Ovary (tissue), 9 donors: ENCODE results near the gene IP6K3. TPM values are rescaled to one million over a fixed set of nuclear protein-coding genes. Genes with fewer than 3 reads are reported as not detected.

Experiments
- DNase-seq, 5 donors: peaks; one replicate each; pipeline ENCODE4 v3.0.0-alpha.2; 2019 to 2020
- H3K27ac ChIP-seq, 2 donors: fragments of 200-600 bp; one replicate each; pipeline versions ENCODE4 v1.5.1 to v1.8.0; 2019 to 2022
- H3K27me3 ChIP-seq: fragments of 200-600 bp; one replicate; pipeline ENCODE4 v1.8.0; 2022
- H3K36me3 ChIP-seq: fragments of 200-600 bp; sonication (generic); one replicate; pipeline ENCODE4 v1.5.1; 2019
- H3K4me1 ChIP-seq: one replicate; pipeline ENCODE4 v1.8.1; 2013; ENCODE audit warnings: mild to moderate bottlenecking, moderate library complexity; ENCODE audit not compliant: insufficient read depth
- H3K4me3 ChIP-seq: fragments of 200-600 bp; sonication (generic); one replicate; pipeline ENCODE4 v1.5.1; 2017
- H3K9me3 ChIP-seq, 2 donors: fragments of 200-600 bp in 1 of 2; sonication (generic) in 1 of 2; one replicate each; pipeline versions ENCODE4 v1.5.1 to v1.8.1; 2013 to 2019; ENCODE audit warnings: mild to moderate bottlenecking in 1 of 2, moderate library complexity in 1 of 2
- EP300 ChIP-seq: sonication (generic); formaldehyde crosslinking; IDR thresholded peaks from one replicate; pipeline ENCODE4 v1.6.1; 2017; ENCODE audit warnings: antibody characterized with exemption
- POLR2A ChIP-seq: fragments of 450-650 bp; IDR thresholded peaks from one replicate; pipeline ENCODE4 v1.6.1; 2017; ENCODE audit warnings: antibody characterized with exemption, mild to moderate bottlenecking, moderate library complexity
- WGBS, 3 donors: extraction: QIAGEN DNeasy Blood & Tissue Kit in 1 of 3; methylation state at CpG; one replicate each; pipeline versions ENCODE4 v1.1.5 to v1.1.7; 2013 to 2017; 5-methylcytosine and 5-hydroxymethylcytosine counted together
- intact Hi-C, 4 donors: fragments of 100-400 bp; cut with DNase I; formaldehyde crosslinking; loops; one replicate each; pipeline versions ENCODE4 v1.11.0 to v1.15.1; 2022 to 2023
- polyA plus RNA-seq, 2 donors: library from polyadenylated mRNA; stranded (reverse); fragments of 200-250 nt in 1 of 2; fragments of 350-450 nt in 1 of 2; fragmentation: Illumina TruSeq in 1 of 2; extraction: RNeasy Lipid Tissue Mini Kit (QIAGEN cat#74804) in 1 of 2; gene quantifications; one replicate each; pipeline ENCODE4 v1.2.3, GENCODE V29; 2013 to 2014
- total RNA-seq, 7 donors: library from RNA; depleted of rRNA in 2 of 7; stranded (reverse); fragments of >200 nt in 2 of 7; fragmentation: NEBNext Ultra II Directional in 3 of 7; extraction: Animal tissue kit (Norgen Biotek cat#: 25700) in 3 of 7; gene quantifications; one replicate each; pipeline versions ENCODE4 v1.1.0 to v1.2.4, GENCODE V29; 2016 to 2023
- TF ChIP-seq, protein P1 (sequence below), 3 donors: fragments of 450-650 bp in 2 of 3; fragments of 200-600 bp in 1 of 3; IDR thresholded peaks; one replicate each; pipeline versions ENCODE4 v1.5.1 to v1.8.0; 2016 to 2022; ENCODE audit warnings: antibody characterized with exemption in 3 of 3, mild to moderate bottlenecking in 1 of 3
- donor health status: DM: no; HTN: no; CAD: no; lungs with moderate emphysema.
- donor health status: DM: no; HTN: no; CAD: no.
- donor health status: Bipolar disorder and iron deficiency.
- donor health status: DM: yes; HTN: yes; CAD: no.
- donor health status: DM: no; HTN: no; CAD: no.
- donor health status: DM: yes; HTN: yes; CAD: no.

The IP6K3 gene
- total and polyA plus RNA-seq, 9 donors: 0.11 to 1.1 (median 0.30) TPM; not detected in 2

GRCh38 chr6:33733709-33734007 is 13.0 kb downstream of the IP6K3 start:
- no peaks in the 10 kb centered on the region for H3K27me3 ChIP-seq
- TF ChIP-seq, protein P1, sequence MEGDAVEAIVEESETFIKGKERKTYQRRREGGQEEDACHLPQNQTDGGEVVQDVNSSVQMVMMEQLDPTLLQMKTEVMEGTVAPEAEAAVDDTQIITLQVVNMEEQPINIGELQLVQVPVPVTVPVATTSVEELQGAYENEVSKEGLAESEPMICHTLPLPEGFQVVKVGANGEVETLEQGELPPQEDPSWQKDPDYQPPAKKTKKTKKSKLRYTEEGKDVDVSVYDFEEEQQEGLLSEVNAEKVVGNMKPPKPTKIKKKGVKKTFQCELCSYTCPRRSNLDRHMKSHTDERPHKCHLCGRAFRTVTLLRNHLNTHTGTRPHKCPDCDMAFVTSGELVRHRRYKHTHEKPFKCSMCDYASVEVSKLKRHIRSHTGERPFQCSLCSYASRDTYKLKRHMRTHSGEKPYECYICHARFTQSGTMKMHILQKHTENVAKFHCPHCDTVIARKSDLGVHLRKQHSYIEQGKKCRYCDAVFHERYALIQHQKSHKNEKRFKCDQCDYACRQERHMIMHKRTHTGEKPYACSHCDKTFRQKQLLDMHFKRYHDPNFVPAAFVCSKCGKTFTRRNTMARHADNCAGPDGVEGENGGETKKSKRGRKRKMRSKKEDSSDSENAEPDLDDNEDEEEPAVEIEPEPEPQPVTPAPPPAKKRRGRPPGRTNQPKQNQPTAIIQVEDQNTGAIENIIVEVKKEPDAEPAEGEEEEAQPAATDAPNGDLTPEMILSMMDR (IDR thresholded peaks at IDR 0.05): no peak
- TF ChIP-seq EP300 (no peak), POLR2A (no peak)
- no peak overlapping the region for H3K27ac ChIP-seq
- H3K9me3 ChIP-seq: no peaks in the 10 kb centered on the region
- DNase-seq: no peak
- no peak overlapping the region for H3K4me3 ChIP-seq
- H3K36me3 ChIP-seq: no peaks in the 10 kb centered on the region
- H3K4me1 ChIP-seq: no peaks in the 10 kb centered on the region
- WGBS, 3 donors: 89 to 98% (median 94%) methylated on average over 7 to 8 of the region's 8 CpGs
- intact Hi-C loops: no loop called here

DNA sequence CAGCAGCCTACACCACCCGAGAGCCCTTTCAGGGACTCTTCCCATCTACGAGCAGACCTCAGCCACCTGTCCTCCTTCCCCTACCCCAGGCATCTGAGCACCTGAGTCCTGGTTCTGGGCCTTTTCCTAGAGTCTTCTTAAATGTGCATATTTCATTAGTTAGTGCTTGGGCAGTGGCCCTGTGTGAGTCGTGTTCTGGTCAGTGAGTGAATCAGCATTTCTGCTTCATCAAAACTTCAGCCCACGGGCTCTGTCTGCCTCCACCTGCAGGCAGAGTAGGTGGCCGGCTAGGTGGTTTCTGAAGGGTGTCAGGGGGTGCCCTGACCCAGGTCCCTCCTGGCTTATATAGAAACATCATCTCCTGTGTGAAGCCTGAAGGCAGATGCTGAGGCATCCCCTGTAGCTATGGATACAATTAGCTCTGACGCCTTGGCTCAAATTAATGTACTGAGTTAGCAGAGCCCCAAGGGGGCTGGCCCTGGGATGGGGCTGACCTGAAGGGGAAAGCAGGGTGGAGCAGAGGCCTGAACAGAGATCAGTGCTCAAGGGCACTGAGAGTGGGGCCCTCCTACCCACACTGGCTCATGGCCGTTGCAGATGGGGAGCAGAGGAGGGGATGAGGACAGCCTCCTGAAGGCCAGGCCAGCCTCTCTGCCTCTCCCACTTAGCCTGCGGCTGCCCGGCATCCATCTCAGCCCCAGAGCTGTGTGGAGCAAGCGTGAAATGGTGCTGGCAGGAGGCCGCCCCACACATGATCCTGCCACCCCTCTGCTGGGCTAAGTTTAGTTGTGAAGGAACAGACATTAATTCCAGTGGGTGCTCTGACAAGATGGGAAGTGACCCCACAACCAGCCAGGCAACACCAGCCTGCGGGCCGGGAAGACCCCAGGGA is 13.6 kb downstream of the IP6K3 start:
- TF ChIP-seq POLR2A (no peak), EP300 (no peak)
- TF ChIP-seq, protein P1 (IDR thresholded peaks at IDR 0.05): no peak
- Histone ChIP-seq H3K4me1 (no peaks in the 10 kb centered on the region), H3K27ac (no peak overlapping the region), H3K4me3 (no peak overlapping the region), H3K27me3 (no peaks in the 10 kb centered on the region), H3K36me3 (no peaks in the 10 kb centered on the region), H3K9me3 (no peaks in the 10 kb centered on the region)
- intact Hi-C loops: no loop called here
- WGBS, 3 donors: 84 to 86% (median 85%) methylated on average over 13 of the region's 13 CpGs
- no peak for DNase-seq

DNA sequence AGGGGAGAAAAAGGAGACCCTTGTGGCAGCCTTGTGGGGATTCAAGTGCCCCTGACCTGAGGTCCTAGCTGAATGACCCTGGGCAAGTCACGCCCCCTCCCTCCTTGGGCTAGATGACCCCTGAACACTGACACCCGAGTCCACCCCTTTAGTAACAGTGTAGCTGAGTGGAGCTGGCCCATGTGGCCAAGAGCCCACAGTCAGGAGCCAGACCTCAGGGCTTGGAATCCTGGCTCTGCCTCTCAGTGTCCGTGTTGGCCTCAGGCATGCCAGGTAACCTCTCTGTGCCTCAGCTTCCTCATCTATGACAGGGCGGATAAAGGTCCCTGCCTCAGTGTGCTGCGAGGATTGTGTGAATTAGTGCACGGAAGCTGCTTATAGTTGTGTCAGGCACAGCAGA is 14.3 kb downstream of the IP6K3 start:
- no peak overlapping the region for H3K27ac ChIP-seq
- H3K9me3 ChIP-seq: no peaks in the 10 kb centered on the region
- TF ChIP-seq POLR2A (no peak), EP300 (no peak)
- TF ChIP-seq, protein P1 (IDR thresholded peaks at IDR 0.05): no peak
- intact Hi-C loops: no loop called here
- 82 to 93% (median 84%) methylated on average over 5 to 6 of the region's 6 CpGs for WGBS, 3 donors
- no peaks in the 10 kb centered on the region for H3K36me3 ChIP-seq
- H3K4me1 ChIP-seq: no peaks in the 10 kb centered on the region
- no peak for DNase-seq
- no peak overlapping the region for H3K4me3 ChIP-seq
- no peaks in the 10 kb centered on the region for H3K27me3 ChIP-seq

DNA sequence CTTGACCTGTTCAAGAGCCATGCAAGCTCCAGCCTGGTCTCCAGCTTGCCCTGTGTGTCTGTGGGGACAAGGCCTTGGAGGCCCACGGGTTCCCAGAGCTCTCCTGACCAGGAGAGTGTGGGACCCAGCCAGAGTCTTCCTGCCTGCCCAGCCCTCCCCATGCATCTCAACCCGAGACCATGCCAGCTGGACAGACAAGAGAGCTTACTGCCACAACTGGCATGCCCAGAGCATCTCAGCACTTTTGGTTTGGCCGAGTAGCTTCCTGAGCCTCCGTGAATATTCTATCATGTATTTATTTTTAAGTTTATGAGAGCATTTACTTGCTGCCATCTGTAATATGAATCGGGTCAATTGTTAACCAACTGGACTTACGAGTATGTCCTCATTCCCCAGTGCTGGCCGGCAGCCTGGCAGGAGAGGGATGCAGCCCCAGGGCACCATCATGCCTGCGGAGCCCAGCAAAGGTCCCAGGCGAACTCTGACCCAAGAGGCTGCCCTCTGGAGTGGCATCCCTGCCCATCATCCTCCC is 14.9 kb downstream of the IP6K3 start:
- no peak for DNase-seq
- no peaks in the 10 kb centered on the region for H3K4me1 ChIP-seq
- H3K4me3 ChIP-seq: no peak overlapping the region
- intact Hi-C loops: no loop called here
- WGBS, 3 donors: 78 to 90% (median 89%) methylated on average over 8 to 9 of the region's 9 CpGs
- H3K36me3 ChIP-seq: no peaks in the 10 kb centered on the region
- H3K27me3 ChIP-seq: no peaks in the 10 kb centered on the region
- TF ChIP-seq, protein P1 (IDR thresholded peaks at IDR 0.05): no peak
- TF ChIP-seq POLR2A: no peak
- no peak for TF ChIP-seq EP300
- H3K9me3 ChIP-seq: no peaks in the 10 kb centered on the region
- no peak overlapping the region for H3K27ac ChIP-seq
